K562 (cell line): ENCODE measurements around the gene AP2S1. TPM values are rescaled to one million over a fixed set of nuclear protein-coding genes. Genes with fewer than 3 reads are reported as not detected.

Source experiments
- ARID2 ChIP-seq: fragments of 450-650 bp; IDR thresholded peaks from 2 replicates; pipeline ENCODE4 v1.6.1; 2017; ENCODE audit warnings: antibody characterized with exemption, mild to moderate bottlenecking
- COPS2 ChIP-seq: fragments of 450-650 bp; conservative IDR thresholded peaks from 2 replicates; pipeline ENCODE4 v1.6.1; 2016; ENCODE audit warnings: mild to moderate bottlenecking, moderate library complexity
- CREB1 ChIP-seq, 2 experiments: sonication (generic) in 1 of 2; formaldehyde crosslinking in 1 of 2; IDR thresholded peaks; 2 replicates each; pipeline versions ENCODE4 v1.6.1 to v1.8.0; 2012 to 2022; ENCODE audit warnings: inconsistent platforms in 1 of 2, mild to moderate bottlenecking in 1 of 2, missing genetic modification reagents in 1 of 2, moderate library complexity in 1 of 2
- DNMT1 ChIP-seq: fragments of 450-650 bp; IDR thresholded peaks from 2 replicates; pipeline ENCODE4 v1.6.1; 2016; ENCODE audit warnings: antibody characterized with exemption, mild to moderate bottlenecking
- TCF7 ChIP-seq: sonication (generic); IDR thresholded peaks from 2 replicates; pipeline ENCODE4 v1.6.1; 2016; ENCODE audit warnings: antibody characterized with exemption, borderline replicate concordance
- ZNF224 ChIP-seq: sonication (generic); formaldehyde crosslinking; IDR thresholded peaks from 2 replicates; pipeline ENCODE4 v1.8.0; 2022; ENCODE audit warnings: mild to moderate bottlenecking, missing genetic modification reagents
- ZNF354B ChIP-seq: fragments of 250-450 bp; sonication (Bioruptor Pico); IDR thresholded peaks from 2 replicates; pipeline ENCODE4 v1.4.0; 2020
- ZNF780A ChIP-seq: fragments of 250-450 bp; sonication (Bioruptor Pico); IDR thresholded peaks from 2 replicates; pipeline ENCODE4 v1.5.0; 2021; ENCODE audit warnings: mild to moderate bottlenecking
- polyA plus RNA-seq, 8 experiments: library from polyadenylated mRNA; depleted of rRNA in 4 of 8; stranded (reverse) in 5 of 8; unstranded in 3 of 8; fragments of >200 nt; fragmentation: Nextera tagmentation in 2 of 8; fragmentation: Illumina TruSeq in 1 of 8; extraction: Ambion mirVana in 2 of 8; extraction: Trizol in 1 of 8; gene quantifications; 2 replicates each; pipeline versions ENCODE4 v1.2.1 to v1.2.3, GENCODE V29; 2011 to 2014; ENCODE audit warnings: inconsistent platforms in 1 of 8, missing spikeins in 1 of 8
- total RNA-seq, 7 experiments: library from RNA; depleted of rRNA in 6 of 7; stranded (reverse); fragments of >200 nt in 6 of 7; fragmentation: Illumina TruSeq in 2 of 7; extraction: Trizol in 2 of 7; gene quantifications; 2 replicates each; pipeline versions ENCODE4 v1.2.1 to v1.2.3, GENCODE V29; 2011 to 2021; ENCODE audit warnings: low replicate concordance in 1 of 7
- TF ChIP-seq, protein P1 (sequence below), 2 experiments: IDR thresholded peaks in 1 of 2; conservative IDR thresholded peaks in 1 of 2; 2 replicates each; pipeline ENCODE4 v1.6.1; 2016; ENCODE audit warnings: low read depth in 2 of 2, mild to moderate bottlenecking in 1 of 2, missing compliant biosample characterization in 1 of 2, missing genetic modification characterization in 1 of 2, moderate library complexity in 1 of 2
- TF ChIP-seq, protein P2 (sequence below): fragments of 250-450 bp; sonication (Bioruptor Pico); IDR thresholded peaks from 2 replicates; pipeline ENCODE4 v1.9.0; 2021; ENCODE audit warnings: mild to moderate bottlenecking, inconsistent platforms
- TF ChIP-seq, protein P3 (sequence below): fragments of 250-450 bp; sonication (Bioruptor Pico); IDR thresholded peaks from 2 replicates; pipeline ENCODE4 v1.4.0; 2020; ENCODE audit warnings: mild to moderate bottlenecking, moderate library complexity
- TF ChIP-seq, protein P4 (sequence below): fragments of 250-450 bp; sonication (Bioruptor Pico); IDR thresholded peaks from 2 replicates; pipeline ENCODE4 v1.9.0; 2021; ENCODE audit warnings: mild to moderate bottlenecking
- TF ChIP-seq, protein P5 (sequence below): fragments of 450-650 bp; IDR thresholded peaks from 2 replicates; pipeline ENCODE4 v1.6.1; 2018; ENCODE audit not compliant: partially characterized antibody
- TF ChIP-seq, protein P6 (sequence below): fragments of 450-650 bp; formaldehyde crosslinking; IDR thresholded peaks from 2 replicates; pipeline ENCODE4 v1.4.0; 2022; ENCODE audit warnings: missing genetic modification characterization

Gene AP2S1
- total and polyA plus RNA-seq, 9 of the 15 experiments (the other 6 are each of a cell fraction or from before 2014, with no cell fraction given): 32.4 to 294 (median 136) TPM

DNA sequence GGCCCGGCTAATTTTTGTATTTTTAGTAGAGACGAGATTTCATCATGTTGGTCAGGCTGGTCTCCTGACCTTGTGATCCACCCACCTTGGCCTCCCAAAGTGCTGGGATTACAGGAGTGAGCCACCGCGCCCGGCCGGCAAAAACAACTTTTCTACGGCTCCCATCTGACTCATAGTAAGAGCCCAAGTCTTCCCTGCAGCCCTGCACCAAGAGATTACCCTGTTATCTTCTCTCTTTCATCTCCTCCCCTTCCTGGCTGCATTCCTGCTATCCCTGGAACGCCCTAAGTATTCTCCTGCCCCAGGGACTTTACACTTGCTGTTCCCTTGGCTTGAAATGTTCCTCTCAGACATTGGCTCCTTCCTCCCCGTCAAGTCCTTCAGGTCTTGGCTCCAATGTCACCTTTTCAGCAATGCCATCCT is 6.6 kb downstream of the AP2S1 start (continued):
- TF ChIP-seq ZNF224 (no peak), COPS2 (no peak), ZNF780A (CRISPR knock-in tag) (no peak), ZNF354B (CRISPR knock-in tag) (no peak), DNMT1 (no peak), TCF7 (peak; percentile 85; the same call in 1 of the 2 replicates), ARID2 (no peak), CREB1 (IDR thresholded peaks at IDR 0.05) (no peak), CREB1 (CRISPR knock-in tag; IDR thresholded peaks at IDR 0.05) (no peak)
- TF ChIP-seq, protein P1, sequence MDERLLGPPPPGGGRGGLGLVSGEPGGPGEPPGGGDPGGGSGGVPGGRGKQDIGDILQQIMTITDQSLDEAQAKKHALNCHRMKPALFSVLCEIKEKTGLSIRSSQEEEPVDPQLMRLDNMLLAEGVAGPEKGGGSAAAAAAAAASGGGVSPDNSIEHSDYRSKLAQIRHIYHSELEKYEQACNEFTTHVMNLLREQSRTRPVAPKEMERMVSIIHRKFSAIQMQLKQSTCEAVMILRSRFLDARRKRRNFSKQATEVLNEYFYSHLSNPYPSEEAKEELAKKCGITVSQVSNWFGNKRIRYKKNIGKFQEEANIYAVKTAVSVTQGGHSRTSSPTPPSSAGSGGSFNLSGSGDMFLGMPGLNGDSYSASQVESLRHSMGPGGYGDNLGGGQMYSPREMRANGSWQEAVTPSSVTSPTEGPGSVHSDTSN (CRISPR knock-in tag; IDR thresholded peaks at IDR 0.05; ENCODE audit: low read depth): no peak
- TF ChIP-seq, protein P1 (tag; conservative IDR thresholded peaks at IDR 0.05; ENCODE audit: low read depth): no peak
- TF ChIP-seq, protein P2, sequence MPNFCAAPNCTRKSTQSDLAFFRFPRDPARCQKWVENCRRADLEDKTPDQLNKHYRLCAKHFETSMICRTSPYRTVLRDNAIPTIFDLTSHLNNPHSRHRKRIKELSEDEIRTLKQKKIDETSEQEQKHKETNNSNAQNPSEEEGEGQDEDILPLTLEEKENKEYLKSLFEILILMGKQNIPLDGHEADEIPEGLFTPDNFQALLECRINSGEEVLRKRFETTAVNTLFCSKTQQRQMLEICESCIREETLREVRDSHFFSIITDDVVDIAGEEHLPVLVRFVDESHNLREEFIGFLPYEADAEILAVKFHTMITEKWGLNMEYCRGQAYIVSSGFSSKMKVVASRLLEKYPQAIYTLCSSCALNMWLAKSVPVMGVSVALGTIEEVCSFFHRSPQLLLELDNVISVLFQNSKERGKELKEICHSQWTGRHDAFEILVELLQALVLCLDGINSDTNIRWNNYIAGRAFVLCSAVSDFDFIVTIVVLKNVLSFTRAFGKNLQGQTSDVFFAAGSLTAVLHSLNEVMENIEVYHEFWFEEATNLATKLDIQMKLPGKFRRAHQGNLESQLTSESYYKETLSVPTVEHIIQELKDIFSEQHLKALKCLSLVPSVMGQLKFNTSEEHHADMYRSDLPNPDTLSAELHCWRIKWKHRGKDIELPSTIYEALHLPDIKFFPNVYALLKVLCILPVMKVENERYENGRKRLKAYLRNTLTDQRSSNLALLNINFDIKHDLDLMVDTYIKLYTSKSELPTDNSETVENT (CRISPR knock-in tag): no peak
- TF ChIP-seq, protein P3, sequence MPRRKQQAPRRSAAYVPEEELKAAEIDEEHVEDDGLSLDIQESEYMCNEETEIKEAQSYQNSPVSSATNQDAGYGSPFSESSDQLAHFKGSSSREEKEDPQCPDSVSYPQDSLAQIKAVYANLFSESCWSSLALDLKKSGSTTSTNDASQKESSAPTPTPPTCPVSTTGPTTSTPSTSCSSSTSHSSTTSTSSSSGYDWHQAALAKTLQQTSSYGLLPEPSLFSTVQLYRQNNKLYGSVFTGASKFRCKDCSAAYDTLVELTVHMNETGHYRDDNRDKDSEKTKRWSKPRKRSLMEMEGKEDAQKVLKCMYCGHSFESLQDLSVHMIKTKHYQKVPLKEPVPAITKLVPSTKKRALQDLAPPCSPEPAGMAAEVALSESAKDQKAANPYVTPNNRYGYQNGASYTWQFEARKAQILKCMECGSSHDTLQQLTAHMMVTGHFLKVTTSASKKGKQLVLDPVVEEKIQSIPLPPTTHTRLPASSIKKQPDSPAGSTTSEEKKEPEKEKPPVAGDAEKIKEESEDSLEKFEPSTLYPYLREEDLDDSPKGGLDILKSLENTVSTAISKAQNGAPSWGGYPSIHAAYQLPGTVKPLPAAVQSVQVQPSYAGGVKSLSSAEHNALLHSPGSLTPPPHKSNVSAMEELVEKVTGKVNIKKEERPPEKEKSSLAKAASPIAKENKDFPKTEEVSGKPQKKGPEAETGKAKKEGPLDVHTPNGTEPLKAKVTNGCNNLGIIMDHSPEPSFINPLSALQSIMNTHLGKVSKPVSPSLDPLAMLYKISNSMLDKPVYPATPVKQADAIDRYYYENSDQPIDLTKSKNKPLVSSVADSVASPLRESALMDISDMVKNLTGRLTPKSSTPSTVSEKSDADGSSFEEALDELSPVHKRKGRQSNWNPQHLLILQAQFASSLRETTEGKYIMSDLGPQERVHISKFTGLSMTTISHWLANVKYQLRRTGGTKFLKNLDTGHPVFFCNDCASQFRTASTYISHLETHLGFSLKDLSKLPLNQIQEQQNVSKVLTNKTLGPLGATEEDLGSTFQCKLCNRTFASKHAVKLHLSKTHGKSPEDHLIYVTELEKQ (CRISPR knock-in tag): no peak
- TF ChIP-seq, protein P4, sequence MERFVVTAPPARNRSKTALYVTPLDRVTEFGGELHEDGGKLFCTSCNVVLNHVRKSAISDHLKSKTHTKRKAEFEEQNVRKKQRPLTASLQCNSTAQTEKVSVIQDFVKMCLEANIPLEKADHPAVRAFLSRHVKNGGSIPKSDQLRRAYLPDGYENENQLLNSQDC (CRISPR knock-in tag): no peak
- TF ChIP-seq, protein P5, sequence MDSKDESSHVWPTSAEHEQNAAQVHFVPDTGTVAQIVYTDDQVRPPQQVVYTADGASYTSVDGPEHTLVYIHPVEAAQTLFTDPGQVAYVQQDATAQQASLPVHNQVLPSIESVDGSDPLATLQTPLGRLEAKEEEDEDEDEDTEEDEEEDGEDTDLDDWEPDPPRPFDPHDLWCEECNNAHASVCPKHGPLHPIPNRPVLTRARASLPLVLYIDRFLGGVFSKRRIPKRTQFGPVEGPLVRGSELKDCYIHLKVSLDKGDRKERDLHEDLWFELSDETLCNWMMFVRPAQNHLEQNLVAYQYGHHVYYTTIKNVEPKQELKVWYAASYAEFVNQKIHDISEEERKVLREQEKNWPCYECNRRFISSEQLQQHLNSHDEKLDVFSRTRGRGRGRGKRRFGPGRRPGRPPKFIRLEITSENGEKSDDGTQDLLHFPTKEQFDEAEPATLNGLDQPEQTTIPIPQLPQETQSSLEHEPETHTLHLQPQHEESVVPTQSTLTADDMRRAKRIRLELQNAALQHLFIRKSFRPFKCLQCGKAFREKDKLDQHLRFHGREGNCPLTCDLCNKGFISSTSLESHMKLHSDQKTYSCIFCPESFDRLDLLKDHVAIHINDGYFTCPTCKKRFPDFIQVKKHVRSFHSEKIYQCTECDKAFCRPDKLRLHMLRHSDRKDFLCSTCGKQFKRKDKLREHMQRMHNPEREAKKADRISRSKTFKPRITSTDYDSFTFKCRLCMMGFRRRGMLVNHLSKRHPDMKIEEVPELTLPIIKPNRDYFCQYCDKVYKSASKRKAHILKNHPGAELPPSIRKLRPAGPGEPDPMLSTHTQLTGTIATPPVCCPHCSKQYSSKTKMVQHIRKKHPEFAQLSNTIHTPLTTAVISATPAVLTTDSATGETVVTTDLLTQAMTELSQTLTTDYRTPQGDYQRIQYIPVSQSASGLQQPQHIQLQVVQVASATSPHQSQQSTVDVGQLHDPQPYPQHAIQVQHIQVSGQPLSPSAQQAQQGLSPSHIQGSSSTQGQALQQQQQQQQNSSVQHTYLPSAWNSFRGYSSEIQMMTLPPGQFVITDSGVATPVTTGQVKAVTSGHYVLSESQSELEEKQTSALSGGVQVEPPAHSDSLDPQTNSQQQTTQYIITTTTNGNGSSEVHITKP: peak; percentile 65
- TF ChIP-seq, protein P6, sequence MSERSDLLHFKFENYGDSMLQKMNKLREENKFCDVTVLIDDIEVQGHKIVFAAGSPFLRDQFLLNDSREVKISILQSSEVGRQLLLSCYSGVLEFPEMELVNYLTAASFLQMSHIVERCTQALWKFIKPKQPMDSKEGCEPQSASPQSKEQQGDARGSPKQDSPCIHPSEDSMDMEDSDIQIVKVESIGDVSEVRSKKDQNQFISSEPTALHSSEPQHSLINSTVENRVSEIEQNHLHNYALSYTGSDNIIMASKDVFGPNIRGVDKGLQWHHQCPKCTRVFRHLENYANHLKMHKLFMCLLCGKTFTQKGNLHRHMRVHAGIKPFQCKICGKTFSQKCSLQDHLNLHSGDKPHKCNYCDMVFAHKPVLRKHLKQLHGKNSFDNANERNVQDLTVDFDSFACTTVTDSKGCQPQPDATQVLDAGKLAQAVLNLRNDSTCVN (CRISPR knock-in tag): no peak
